Myocyte (in vitro differentiated cells): Measurements from ENCODE around the gene PNPLA6. TPM values are rescaled to one million over a fixed set of nuclear protein-coding genes. Genes with fewer than 3 reads are reported as not detected.

Source experiments
- DNase-seq: peaks from one replicate; pipeline ENCODE4 v3.0.0-alpha.2; 2012; ENCODE audit warnings: low read depth
- total RNA-seq: library from RNA; depleted of rRNA; stranded (reverse); fragments of >200 nt; gene quantifications from 2 replicates; pipeline ENCODE4 v1.2.3, GENCODE V29; 2014

The PNPLA6 gene
- total RNA-seq, 1 donor from 2014 or later = 92.8 TPM

DNA sequence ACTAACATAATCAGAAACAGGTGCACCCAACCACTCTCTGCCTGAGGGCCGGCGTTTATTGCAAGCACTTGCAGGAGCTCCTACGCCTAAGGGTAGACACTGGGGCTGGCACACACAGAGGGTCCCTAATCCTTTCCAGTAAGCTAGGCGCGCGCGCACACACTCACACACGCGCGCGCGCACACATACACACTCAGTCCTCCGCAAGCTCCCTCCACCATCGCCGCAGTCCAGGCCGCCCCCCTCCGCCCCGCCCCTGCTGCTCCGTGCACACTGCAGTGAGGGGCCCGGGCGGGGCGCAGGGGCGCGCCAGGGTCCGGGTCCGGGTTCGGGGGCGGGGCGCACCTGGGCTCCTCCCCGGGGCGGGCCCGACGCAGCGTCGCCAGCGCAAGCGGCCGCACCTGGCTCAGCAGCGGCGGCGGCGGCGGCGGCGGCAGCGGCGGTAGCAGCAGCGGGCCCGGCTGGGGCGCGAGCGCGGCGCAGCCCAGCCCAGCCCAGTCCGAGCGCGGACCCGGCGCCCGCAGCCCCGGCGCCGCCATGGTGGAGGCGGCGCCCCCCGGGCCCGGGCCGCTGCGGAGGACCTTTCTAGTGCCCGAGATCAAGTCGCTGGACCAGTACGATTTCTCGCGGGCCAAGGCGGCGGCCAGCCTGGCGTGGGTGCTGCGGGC, 60.1 kb downstream of the PNPLA6 start, which contains the start of gene CAMSAP3:
Gene CAMSAP3, plus strand, starts transcription at position 398 of the 668 bp plus-strand sequence. Its CDS starts 140 bp downstream, at position 538.
- DNase-seq = peak; percentile 13

DNA sequence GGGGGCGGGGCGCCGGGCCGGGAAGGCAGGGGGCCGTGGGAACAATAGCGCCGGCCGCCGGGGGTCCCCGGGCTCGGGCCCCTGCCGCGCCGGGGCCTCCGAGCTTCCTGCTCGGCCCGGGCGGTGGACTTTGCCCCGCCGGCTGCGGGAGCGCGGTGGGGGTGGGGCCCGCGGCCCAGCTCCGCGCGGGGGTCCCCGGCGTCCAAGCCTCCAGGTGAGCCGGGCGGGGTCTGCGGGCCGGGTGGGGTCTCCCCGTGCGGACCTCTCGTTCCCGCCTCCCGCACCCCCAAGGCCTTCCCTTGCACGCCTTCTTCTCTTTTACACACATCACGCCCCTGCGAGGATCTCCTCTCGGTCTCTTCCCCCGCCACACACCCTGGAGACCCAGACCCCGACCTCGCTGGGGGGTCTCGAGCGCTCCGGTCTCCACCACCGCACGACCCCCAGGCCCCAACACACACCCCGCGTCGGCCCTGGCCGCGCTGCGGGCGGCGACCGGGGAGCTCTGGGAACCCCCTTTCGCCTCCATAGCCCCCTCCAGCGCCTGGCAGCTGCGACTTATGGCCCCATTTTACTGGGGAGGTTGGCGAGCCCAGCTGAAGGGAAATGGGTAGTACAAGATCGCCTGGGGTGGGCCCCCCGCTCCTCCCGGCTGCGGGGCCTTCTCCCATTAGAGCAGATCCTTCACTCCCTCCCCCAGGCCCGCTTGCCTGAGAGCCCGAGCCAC, 60.9 kb downstream of the PNPLA6 start:
- no peak for DNase-seq

GRCh38 chr19:7597689-7598088, 62.2 kb downstream of the PNPLA6 start:
- DNase-seq = no peak

- no peak for DNase-seq
Measured at GRCh38 chr19:7598180-7598579, 62.7 kb downstream of the PNPLA6 start.

GRCh38 chr19:7600721-7601120, 65.2 kb downstream of the PNPLA6 start:
- DNase-seq = no peak

- no peak for DNase-seq
Measured at GRCh38 chr19:7602240-7602934, 66.9 kb downstream of the PNPLA6 start.

GRCh38 chr19:7602935-7603497, 67.5 kb downstream of the PNPLA6 start:
- no peak for DNase-seq

DNA sequence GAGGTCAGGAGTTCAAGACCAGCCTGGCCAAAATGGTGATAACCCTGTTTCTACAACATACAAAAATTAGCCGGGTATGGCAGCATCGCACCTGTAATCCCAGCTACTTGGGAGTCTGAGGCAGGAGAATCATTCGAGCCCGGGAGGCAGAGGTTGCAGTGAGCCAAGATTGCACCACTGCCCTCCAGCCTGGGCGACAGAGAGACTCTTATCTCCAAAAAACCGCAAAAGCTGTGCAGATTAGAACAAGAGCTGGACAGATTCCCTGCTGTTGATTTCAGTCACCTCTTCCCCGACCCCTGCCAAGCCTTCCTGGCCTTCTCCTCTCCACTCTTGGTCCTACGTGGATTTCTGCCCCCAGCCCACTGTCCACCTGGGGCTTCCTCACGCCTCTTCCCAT, 68.4 kb downstream of the PNPLA6 start:
- DNase-seq = no peak

GRCh38 chr19:7605490-7606222, 70.1 kb downstream of the PNPLA6 start:
- no peak for DNase-seq

GRCh38 chr19:7606289-7606688, 70.8 kb downstream of the PNPLA6 start:
- DNase-seq = no peak

DNA sequence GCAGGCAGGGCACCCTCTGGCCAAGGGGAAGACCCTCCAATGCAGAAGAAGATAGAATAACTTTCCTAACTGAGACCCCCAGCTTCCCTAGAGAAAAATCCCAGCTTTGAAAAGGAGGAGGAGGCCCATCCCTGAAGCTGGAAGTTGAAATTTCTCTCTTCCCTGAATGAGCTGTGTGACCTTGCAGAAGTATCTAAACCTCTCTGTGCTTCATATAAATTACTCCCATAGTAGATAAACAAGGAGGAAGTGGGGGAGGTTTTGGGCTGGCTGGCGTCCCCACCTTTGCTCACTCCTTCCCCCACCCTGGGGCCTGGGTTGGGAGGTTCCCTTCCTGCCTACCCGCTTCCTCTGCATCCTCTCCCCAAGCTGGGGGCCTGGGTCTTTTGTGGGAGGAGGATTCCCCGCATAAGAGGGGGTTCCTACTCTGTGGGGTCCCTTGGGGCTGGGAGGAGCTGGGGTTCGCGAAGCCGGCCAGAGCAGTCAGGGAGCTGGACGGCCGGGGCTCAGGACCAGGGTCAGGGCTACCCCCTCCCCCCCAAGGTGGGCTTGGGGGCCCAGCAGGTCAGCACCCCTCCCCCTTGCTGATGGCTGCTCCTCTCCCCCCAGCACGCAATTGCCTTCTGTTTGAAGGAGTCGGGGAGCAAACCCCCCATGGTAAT, 71.8 kb downstream of the PNPLA6 start:
- DNase-seq = no peak

- no peak for DNase-seq
Measured at GRCh38 chr19:7607874-7608560, 72.5 kb downstream of the PNPLA6 start.

DNA sequence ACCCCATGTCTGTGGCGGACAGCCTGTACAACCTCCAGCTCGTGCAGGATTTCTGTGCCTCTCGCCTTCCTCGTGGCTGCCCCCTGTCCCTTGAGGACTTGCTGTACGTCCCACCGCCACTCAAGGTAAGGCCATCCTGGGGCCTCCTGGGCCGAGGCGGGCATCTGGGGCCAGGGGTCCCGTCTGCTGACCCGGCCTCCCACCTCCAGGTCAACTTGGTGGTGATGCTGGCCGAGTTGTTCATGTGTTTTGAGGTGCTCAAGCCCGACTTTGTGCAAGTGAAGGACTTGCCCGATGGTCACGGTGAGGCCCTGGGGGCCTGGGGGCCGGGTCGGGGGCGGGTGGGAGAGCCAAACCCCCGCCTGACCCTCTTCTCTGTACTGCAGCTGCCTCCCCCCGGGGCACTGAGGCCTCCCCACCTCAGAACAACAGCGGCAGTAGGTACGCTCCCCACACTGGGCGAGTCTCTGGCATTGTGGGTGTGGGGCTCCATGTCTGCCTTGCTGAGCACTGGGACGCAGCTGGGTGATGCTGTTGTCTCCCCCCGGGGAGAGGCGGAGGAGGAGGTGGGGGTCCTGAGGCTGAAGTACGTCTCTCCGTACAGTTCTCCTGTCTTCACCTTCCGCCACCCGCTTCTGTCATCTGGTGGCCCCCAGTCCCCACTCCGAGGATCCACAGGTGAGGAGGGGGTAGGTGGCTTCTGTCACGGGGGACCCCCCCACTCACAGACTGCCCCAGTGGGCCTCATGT, 75.1 kb downstream of the PNPLA6 start:
- DNase-seq = no peak

Other genes starting within 250 kb of the PNPLA6 start
- 15.4 and 22.8 TPM in 2 replicates for gene INSR, start 241.3 kb upstream of the PNPLA6 start, total RNA-seq
- gene ARHGEF18, start 186.8 kb upstream of the PNPLA6 start, total RNA-seq = 37.9 and 43.6 TPM in 2 replicates
- 2.4 and 5.0 TPM in 2 replicates for gene PEX11G, start 46.7 kb upstream of the PNPLA6 start, total RNA-seq
- 70.8 and 83.6 TPM in 2 replicates for gene ZNF358, start 19.6 kb upstream of the PNPLA6 start, total RNA-seq
- 9.2 and 10.7 TPM in 2 replicates for gene MCOLN1, start 13.1 kb upstream of the PNPLA6 start, total RNA-seq
- not detected in 2 replicates for gene CAMSAP3, start 60.1 kb downstream of the PNPLA6 start, total RNA-seq
- gene XAB2, start 93.8 kb downstream of the PNPLA6 start, total RNA-seq = 30.5 and 31.2 TPM in 2 replicates
- gene PET100, start 94.1 kb downstream of the PNPLA6 start, total RNA-seq = 8.8 and 15.9 TPM in 2 replicates
- not detected in 2 replicates for gene PCP2, start 98.0 kb downstream of the PNPLA6 start, total RNA-seq
- 1.9 TPM in 1 of 2 replicates, not detected in the other for gene STXBP2, start 101.4 kb downstream of the PNPLA6 start, total RNA-seq
- not detected in 2 replicates for gene RETN, start 133.3 kb downstream of the PNPLA6 start, total RNA-seq
- not detected in 2 replicates for gene MCEMP1, start 141.4 kb downstream of the PNPLA6 start, total RNA-seq
- 50.4 and 95.9 TPM in 2 replicates for gene TRAPPC5, start 145.1 kb downstream of the PNPLA6 start, total RNA-seq
- gene FCER2, start 166.4 kb downstream of the PNPLA6 start, total RNA-seq = not detected in 2 replicates
- not detected in 2 replicates for gene CLEC4G, start 196.4 kb downstream of the PNPLA6 start, total RNA-seq
- gene CD209, start 211.8 kb downstream of the PNPLA6 start, total RNA-seq = not detected in 2 replicates
- gene CLEC4M, start 227.5 kb downstream of the PNPLA6 start, total RNA-seq = not detected in 2 replicates